Stimulated activated CD4-positive, alpha-beta T cell treated with anti-CD3 and anti-CD28 coated beads, TNF-alpha, amount 100 ng/mL, for 4 hours (primary cell): ENCODE data around the gene DNA2.
A peak's percentile ranks its signal among the peaks of the same experiment; 100 is the strongest.
"Not testable (repeated sequence)": the region's sequence is repeated elsewhere in the genome, so short reads cannot be mapped to it uniquely, and the experiment has no call there.

Experiments
- DNase-seq, 3 experiments: peaks; one replicate each; pipeline ENCODE4 v3.0.0-alpha.2; 2020; ENCODE audit warnings: low read depth in 3 of 3

Gene DNA2

GRCh38 chr10:68449698-68450097 lies 22.1 kb downstream of the DNA2 start:
- DNase-seq, result not testable (repeated sequence)

- DNase-seq, result no peak
Measured at GRCh38 chr10:68446179-68446578, 25.6 kb downstream of the DNA2 start.

GRCh38 chr10:68442971-68443370 lies 28.8 kb downstream of the DNA2 start:
- no peak for DNase-seq

- DNase-seq, result no peak
Measured at GRCh38 chr10:68440898-68441297, 30.9 kb downstream of the DNA2 start.

- no peak for DNase-seq
Measured at GRCh38 chr10:68435803-68436202, 36.0 kb downstream of the DNA2 start.

GRCh38 chr10:68434657-68435056 lies 37.1 kb downstream of the DNA2 start:
- DNase-seq, result no peak

- no peak for DNase-seq
Measured at GRCh38 chr10:68428396-68429104, 43.2 kb downstream of the DNA2 start.

GRCh38 chr10:68424454-68425014 lies 47.2 kb downstream of the DNA2 start:
- no peak for DNase-seq

GRCh38 chr10:68423522-68423921 lies 48.3 kb downstream of the DNA2 start:
- DNase-seq, result no peak

GRCh38 chr10:68419376-68419775 lies 52.4 kb downstream of the DNA2 start:
- DNase-seq, result no peak

- DNase-seq, result no peak
Measured at GRCh38 chr10:68408898-68409518, 62.8 kb downstream of the DNA2 start.

GRCh38 chr10:68406815-68407548 lies 64.8 kb downstream of the DNA2 start, which contains the start of gene RUFY2:
TSS of gene RUFY2 (minus strand) at chr10:68407277. CDS start at chr10:68407189, 88 bp downstream.
- peak; percentile 53 to 75 (median 63) for DNase-seq

- DNase-seq, result peak in 1 of 3 experiments; percentile 16
Measured at GRCh38 chr10:68406111-68406814, 65.5 kb downstream of the DNA2 start.

- no peak for DNase-seq
Measured at GRCh38 chr10:68403701-68404100, 68.1 kb downstream of the DNA2 start.

GRCh38 chr10:68402276-68402675 lies 69.5 kb downstream of the DNA2 start:
- no peak for DNase-seq

GRCh38 chr10:68397005-68397404 lies 74.8 kb downstream of the DNA2 start:
- DNase-seq, result no peak

GRCh38 chr10:68385740-68386139 lies 86.0 kb downstream of the DNA2 start:
- DNase-seq, result no peak

GRCh38 chr10:68371604-68372003 lies 100.2 kb downstream of the DNA2 start:
- DNase-seq, result no peak

- DNase-seq, result no peak
Measured at GRCh38 chr10:68367121-68367520, 104.7 kb downstream of the DNA2 start.

- no peak for DNase-seq
Measured at GRCh38 chr10:68366600-68366999, 105.2 kb downstream of the DNA2 start.

- DNase-seq, result no peak
Measured at GRCh38 chr10:68365611-68366010, 106.2 kb downstream of the DNA2 start.
